GM18870 (cell line): ENCODE measurements around the gene STING1.
"Not testable (repeated sequence)": the region's sequence is repeated elsewhere in the genome, so short reads cannot be mapped to it uniquely, and the experiment has no call there.

Experiments
- ATAC-seq: cut with Tn5 transposase; IDR thresholded peaks from one replicate; pipeline ENCODE4 v1.9.1; 2021; ENCODE audit warnings: moderate library complexity; ENCODE audit not compliant: unreplicated experiment

The STING1 gene

DNA sequence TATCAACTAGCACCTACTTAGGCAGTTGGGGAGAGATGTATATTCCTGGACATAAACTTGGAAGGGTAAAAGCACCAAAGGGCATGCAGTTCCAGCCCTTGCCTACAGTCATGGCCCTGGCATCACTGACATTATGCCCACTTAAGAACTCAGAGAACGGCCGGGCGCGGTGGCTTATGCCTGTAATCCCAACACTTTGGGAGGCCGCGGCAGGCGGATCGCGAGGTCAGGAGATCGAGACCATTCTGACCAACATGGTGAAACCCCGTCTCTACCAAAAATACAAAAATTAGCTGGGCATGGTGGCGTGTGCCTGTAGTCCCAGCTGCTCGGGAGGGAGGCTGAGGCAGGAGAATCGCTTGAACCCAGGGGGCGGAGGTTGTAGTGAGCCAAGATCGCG is 42.1 kb downstream of the STING1 start:
- ATAC-seq, result not testable (repeated sequence)

DNA sequence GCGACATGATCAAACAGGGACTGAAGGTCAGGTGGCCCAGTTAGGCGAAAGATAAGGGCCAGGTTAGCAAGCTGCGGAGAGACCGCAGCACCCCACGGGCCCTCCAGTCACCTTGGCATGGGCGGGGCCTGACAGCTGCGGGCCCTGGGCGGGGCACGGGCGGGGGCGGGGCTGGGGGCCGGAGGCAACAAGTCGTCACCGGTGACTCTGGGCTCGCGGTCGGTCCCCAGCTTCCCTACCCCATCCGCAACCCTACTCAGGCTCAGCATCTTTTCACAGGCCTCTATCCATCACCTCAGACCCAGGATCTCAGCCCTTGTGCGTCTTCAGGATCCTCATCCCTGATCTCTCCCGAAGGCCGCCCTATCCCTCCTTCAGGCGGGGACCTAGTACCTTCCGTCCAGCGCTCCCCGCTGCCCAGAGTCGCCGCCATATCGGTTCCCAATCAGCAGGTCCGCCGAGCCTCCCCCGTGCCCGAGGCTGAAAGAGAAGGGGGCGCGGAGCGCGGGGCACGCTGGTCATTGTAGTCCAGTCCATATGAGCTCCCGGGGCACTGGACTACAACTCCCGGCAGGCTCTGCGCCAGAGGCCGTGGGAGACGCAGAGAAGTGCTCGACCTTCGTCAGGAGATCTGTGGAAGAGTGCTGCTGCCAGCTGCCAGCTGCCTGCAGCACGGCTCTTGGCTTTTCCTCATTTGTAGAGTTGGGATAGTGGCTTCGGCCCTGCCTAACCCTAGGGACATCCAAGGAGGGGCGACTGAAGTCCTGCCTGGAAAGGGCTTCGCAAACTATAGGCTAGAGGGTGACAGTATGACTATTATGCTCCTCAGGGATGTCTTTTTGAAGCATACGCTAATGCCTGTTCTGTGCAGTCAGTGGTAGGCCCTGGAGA is 43.3 kb downstream of the STING1 start, which contains the start of gene DNAJC18:
Gene DNAJC18, minus strand, starts transcription at position 513 of the 891 bp plus-strand sequence. Its CDS starts 80 bp downstream, at position 433.
- ATAC-seq, result peak; percentile 53

DNA sequence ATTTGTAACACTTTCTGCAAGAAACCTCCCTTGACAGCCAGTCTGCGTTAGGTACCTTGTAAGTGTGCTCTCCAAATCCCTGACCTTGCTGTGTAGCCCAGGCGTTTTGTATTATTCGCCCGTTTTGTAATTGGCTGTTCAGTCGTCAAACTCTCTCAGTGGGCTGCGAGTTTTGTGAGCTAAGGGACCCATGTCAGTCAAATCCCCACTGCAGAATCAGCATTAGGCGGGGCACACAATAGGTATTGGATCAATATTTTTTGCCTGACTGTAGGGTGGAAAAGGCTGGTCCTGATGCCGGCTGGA is 43.9 kb downstream of the STING1 start:
- no peak for ATAC-seq

DNA sequence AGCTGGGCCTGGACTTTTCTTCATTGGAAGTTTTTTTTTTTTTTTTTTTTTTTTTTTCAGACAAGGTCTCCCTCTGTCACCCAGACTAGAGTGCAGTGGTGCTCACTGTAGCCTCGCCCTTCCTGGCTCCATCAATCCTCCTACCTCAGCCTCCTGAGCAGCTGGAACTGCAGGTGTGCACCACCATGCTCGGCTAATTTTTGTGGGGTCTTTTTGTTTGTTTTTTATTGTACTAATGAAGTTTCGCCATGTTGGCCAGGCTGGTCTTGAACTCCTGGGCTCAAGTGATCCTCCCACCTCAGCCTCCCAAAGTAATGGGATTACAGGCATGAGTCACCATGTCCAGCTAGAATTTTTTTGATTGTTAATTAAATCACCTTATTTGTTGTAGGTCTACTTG is 46.9 kb downstream of the STING1 start:
- ATAC-seq, result no peak

DNA sequence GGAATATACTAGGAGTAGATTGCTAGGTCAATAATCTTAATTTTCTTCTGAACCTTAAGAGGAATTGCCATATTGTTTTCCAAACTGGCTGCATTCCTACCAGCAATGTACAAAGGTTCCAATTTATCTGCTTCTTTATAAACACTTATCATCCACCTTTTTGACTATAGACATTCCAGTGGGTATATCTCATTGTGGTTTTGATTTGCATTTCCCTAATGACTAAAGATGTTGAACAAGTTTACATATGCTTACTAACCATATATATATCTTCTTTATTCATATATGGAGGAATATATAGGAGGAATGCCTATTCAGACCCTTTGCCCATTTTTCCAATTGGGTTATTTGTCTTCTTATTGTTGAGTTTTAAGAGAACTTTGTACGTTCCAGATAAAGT is 50.9 kb downstream of the STING1 start:
- no peak for ATAC-seq

DNA sequence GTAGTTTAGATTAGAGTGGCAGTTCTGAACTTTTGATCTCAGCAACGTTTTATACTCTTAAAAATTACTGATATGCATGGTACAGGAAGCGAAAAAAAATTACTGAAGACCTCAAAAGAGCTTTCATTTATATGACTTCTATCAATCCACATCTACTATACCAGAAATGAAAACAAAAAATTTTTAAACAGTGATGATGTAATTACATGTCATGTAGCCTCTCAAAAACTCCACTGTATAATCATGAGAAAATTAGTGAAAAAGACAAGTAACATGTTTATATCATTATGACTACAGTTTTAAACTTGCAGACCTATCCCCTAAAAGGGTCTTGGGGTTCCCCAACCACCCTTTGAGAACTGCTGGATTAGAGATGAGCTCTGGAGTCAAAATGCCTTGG is 52.5 kb downstream of the STING1 start:
- ATAC-seq, result no peak

DNA sequence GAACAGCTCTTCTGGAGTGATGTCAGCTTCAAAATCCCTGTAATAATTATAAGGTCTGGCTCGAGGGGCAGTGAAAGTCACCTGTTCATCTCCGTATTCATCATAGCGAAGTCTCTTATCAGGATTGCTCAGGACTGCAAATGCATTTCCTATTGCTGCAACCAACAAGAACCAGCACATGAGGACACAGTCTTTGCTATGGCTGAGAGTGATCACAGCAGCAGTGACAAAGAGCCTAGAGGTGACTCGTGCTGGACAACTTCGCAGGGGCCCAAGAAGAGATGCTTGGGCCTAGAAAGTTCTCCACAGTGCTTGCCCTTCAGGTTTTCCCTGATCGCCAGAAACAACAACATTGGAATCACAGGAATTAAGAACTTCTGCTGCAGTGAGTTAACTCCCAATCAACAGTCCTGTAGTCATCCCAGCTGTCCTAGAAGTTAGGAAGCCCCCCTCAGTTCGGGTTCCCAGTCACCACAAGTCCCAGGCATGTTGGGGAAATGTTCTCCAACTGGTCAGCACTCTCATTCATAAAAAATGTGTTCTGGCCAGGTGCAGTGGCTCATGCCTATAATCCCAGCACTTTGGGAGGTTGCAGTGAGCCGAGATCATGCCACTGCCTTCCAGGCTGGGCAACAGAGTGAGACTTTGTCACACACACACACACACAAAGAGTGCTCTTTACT is 56.2 kb downstream of the STING1 start:
- ATAC-seq, result no peak
